GM12875 (cell line): ENCODE results near the gene SLC28A1.

ENCODE experiments used
- H3K4me3 ChIP-seq: one replicate; pipeline ENCODE4 v1.5.1; 2011; ENCODE audit warnings: low read depth, low read length, control low read depth
- TF ChIP-seq, protein P1 (sequence below): IDR thresholded peaks from 2 replicates; pipeline ENCODE4 v1.5.1; 2011; ENCODE audit warnings: low read depth, mild to moderate bottlenecking, control low read depth, inconsistent platforms, low read length, moderate library complexity, borderline replicate concordance; ENCODE audit not compliant: insufficient read depth

SLC28A1 gene

DNA sequence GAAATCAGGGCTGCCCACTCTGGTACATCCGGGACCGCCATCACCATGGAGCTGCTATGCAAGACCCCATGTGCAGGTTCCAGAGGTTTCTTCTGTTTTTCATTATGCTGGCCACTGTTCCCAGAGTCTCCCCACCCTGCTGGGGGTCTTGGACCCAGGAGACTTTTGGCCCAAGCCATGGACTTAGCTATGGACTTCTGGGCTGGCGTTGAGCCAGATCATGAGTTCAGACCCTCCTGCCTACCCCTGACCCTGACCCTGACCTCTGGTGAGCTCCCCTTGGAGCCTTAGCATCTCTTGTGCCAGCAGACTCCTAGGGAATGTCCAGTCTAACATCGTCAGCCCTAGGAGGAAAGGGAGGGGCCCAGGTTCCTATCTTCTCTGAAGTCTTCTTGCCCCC is 25.3 kb downstream of the SLC28A1 start:
- TF ChIP-seq, protein P1, sequence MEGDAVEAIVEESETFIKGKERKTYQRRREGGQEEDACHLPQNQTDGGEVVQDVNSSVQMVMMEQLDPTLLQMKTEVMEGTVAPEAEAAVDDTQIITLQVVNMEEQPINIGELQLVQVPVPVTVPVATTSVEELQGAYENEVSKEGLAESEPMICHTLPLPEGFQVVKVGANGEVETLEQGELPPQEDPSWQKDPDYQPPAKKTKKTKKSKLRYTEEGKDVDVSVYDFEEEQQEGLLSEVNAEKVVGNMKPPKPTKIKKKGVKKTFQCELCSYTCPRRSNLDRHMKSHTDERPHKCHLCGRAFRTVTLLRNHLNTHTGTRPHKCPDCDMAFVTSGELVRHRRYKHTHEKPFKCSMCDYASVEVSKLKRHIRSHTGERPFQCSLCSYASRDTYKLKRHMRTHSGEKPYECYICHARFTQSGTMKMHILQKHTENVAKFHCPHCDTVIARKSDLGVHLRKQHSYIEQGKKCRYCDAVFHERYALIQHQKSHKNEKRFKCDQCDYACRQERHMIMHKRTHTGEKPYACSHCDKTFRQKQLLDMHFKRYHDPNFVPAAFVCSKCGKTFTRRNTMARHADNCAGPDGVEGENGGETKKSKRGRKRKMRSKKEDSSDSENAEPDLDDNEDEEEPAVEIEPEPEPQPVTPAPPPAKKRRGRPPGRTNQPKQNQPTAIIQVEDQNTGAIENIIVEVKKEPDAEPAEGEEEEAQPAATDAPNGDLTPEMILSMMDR = no peak
- no peak overlapping the region for H3K4me3 ChIP-seq

DNA sequence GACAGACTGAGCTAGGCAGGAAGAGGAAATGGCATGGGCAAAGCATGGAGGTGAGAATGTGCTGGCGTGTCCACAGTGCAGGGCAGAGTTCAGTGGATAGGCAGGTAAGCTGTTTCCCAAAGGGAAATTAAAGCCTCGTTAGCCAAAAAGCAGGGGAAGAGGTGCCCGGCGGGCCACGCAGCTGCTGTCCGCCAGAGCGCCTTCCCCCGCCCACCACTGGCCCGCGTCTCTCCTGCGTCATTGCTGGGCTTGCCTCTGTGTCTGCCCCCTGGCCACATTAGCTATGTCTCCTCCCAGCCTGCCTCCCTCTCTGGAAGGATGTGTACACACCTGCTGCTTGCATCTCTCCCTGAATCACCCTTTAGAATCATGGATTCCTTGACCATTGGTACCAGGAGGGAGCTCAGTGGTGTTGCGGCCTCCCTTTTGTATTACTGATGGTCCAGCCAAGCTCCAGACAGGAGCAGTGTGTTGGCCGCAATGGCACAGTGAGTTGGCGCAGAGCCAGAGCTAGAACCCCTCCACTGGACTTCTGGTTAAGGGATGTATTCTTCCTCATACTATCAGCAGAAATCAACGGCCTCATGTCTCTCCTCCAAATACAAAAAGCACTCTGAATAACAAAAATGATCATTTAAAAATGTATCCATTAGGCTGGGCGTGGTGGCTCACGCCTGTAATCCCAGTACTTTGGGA is 26.6 kb downstream of the SLC28A1 start:
- TF ChIP-seq, protein P1 = no peak
- no peak overlapping the region for H3K4me3 ChIP-seq

- TF ChIP-seq, protein P1 = no peak
- H3K4me3 ChIP-seq = no peak overlapping the region
Measured at GRCh38 chr15:84911879-84912660, 27.6 kb downstream of the SLC28A1 start.

GRCh38 chr15:84913360-84913723 is 28.9 kb downstream of the SLC28A1 start:
- TF ChIP-seq, protein P1 = no peak
- no peak overlapping the region for H3K4me3 ChIP-seq

DNA sequence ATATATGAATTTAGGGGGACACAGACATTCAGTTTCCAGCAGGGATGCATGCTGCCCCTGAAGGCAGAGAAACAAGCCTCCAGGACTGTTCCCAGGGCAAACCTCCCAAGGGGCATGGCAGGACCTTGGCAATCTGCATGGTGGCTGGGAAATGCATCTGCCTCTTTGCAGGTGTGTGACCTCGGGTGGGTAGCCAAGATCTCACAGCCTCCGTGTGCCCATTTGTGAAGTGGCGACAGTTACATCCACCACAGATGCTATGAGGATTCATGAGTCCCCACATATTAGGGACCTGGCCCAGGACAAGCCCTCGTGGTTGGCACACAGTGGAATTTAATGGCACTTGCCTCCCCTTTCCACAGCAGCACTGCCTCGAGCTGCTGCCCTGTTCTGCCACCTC is 29.9 kb downstream of the SLC28A1 start:
- no peak overlapping the region for H3K4me3 ChIP-seq
- TF ChIP-seq, protein P1 = no peak

DNA sequence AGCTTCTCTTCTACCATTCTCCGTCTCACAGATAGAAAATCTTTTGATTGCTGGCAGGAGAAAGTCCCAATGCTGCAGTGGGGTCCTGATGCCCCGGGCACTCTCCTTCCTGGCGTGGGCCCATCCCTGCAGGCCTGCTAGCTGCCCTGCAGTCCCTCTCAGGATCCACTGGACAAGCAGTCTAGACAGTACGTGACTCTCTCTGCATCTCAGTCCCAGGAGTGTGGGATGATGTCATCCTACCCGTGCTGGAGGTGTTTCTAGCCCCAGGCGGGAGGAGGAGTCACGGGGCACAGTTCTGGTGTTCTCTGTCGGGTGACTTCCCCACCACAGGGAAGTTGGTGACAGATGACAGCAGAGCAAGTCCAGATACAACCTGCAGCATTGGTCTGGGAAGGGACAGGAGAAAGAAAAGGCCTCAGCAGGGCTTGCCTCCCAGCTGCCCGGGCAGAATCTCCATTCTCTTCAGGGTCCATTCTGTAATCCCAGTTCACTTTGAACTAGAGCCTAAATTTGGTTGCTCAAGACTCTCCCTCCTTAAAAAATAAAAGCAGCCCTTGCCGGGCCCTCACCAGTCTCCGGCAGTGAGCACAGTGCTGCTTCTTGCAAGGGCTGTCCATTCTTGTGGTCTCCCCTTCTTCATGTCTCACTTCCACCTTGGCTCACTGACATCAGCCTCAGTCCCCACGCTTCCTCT is 30.6 kb downstream of the SLC28A1 start:
- no peak overlapping the region for H3K4me3 ChIP-seq
- TF ChIP-seq, protein P1 = no peak
